AG04449 (cell line): ENCODE data around the gene CHRNB1.

ENCODE experiments used
- CTCF ChIA-PET: fragments of 350-600 bp; formaldehyde crosslinking; extraction: SDS; loops from one replicate; lab custom pipeline; 2021; ENCODE audit warnings: antibody characterized with exemption; lab: Yijun Ruan, JAX
- POLR2A ChIA-PET: fragments of 400-600, 350-600 bp; formaldehyde crosslinking; extraction: SDS; loops from one replicate; lab custom pipeline; 2020; ENCODE audit warnings: antibody characterized with exemption, inconsistent platforms; lab: Yijun Ruan, JAX
- DNase-seq: peaks from one replicate; pipeline ENCODE4 v3.0.0-alpha.2; 2010; ENCODE audit warnings: low read depth, low spot score
- H3K4me3 ChIP-seq: 2 replicates; pipeline ENCODE4 v1.5.1; 2011; ENCODE audit warnings: low read depth, mild to moderate bottlenecking, control low read depth, low read length
- CTCF ChIP-seq: IDR thresholded peaks from one replicate; pipeline ENCODE4 v1.5.1; 2011; ENCODE audit warnings: mild to moderate bottlenecking, moderate library complexity, low read length, control low read depth, inconsistent platforms; ENCODE audit not compliant: insufficient read depth; ENCODE audit errors: missing control alignments

The CHRNB1 gene

GRCh38 chr17:7491583-7491982, 46.7 kb downstream of the CHRNB1 start:
- H3K4me3 ChIP-seq, result no peak overlapping the region
- CTCF ChIA-PET, result interaction anchor here (1.4 to 1.9 kb wide), 3 partner anchors 23 to 196 kb away, joined by 3 to 7 read pairs (median 7); partner anchors contain the start of gene TP53
- no peak for DNase-seq
- POLR2A ChIA-PET, result no interaction called here
- no peak for TF ChIP-seq CTCF

DNA sequence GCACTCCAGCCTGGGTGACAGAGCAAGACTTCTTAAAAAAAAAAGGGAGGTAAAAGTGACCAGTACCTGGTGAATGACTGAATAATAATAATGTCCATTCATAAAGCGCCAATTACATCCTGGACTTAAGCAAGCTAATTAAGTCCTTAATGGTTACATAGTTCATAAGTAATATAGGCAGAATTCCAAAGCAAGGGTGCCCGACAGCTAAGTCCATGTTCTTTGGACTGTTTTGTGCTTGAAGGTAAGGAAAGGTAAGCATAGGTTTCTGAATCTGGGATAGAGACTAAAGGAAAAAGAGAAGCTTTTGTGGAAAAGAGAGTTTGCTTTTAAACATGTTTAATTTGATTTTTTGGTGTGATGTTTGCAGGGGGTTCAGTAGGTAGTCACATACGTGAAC, 49.1 kb downstream of the CHRNB1 start:
- TF ChIP-seq CTCF, result no peak
- no peak overlapping the region for H3K4me3 ChIP-seq
- CTCF ChIA-PET, result interaction anchor here (0.9 to 6.5 kb wide), 3 partner anchors 21 to 68 kb away, joined by 3 to 48 read pairs (median 3); partner anchors contain the start of gene SENP3
- POLR2A ChIA-PET, result no interaction called here
- DNase-seq, result no peak

DNA sequence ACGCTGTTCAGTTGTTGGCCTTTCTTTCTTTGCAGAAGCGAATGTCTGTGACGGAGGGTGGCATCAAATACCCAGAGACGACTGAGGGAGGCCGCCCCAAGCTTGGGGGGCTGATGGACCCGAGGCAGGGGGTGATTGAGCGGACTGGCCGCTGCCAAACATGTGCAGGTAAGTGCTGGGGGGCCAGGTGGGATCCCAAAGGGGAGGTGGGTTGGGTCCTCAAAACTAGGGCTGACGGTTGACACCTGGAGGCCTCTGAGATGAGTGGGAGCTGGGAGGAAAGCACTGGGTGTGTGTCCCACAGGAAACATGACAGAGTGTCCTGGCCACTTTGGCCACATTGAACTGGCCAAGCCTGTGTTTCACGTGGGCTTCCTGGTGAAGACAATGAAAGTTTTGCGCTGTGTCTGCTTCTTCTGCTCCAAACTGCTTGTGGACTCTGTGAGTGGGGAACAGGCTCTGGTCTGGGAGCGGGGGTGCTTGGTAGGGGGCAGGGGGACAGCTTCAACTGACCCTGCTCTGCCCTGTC, 51.1 kb downstream of the CHRNB1 start:
- TF ChIP-seq CTCF, result no peak
- DNase-seq, result no peak
- no peak overlapping the region for H3K4me3 ChIP-seq
- ChIA-PET POLR2A (no interaction called here), CTCF (interaction anchor here (0.7 to 6.5 kb wide), 4 partner anchors 12 to 65 kb away, joined by 3 to 48 read pairs (median 4); partner anchors contain the start of genes POLR2A and SENP3)

DNA sequence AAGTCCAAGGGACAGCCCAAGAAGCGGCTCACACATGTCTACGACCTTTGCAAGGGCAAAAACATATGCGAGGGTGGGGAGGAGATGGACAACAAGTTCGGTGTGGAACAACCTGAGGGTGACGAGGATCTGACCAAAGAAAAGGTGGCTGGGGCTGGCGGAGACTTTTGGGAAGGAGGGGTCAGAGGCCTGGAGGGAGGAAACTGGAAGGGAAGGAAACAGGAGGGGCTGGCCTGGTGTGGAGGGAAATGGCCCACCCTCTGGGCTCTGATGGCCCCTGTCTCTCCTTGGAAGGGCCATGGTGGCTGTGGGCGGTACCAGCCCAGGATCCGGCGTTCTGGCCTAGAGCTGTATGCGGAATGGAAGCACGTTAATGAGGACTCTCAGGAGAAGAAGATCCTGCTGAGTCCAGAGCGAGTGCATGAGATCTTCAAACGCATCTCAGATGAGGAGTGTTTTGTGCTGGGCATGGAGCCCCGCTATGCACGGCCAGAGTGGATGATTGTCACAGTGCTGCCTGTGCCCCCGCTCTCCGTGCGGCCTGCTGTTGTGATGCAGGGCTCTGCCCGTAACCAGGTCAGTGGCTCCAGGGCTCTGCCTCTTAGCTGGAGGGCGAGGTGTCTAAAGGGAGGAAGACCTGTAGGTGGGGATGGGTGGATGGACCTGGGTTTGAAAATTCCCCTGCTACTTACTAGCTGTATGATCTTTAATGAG, 51.8 kb downstream of the CHRNB1 start:
- CTCF ChIA-PET, result interaction anchor here (1.0 to 6.5 kb wide), 6 partner anchors 11 to 65 kb away, joined by 3 to 48 read pairs (median 4); partner anchors contain the start of gene SENP3
- TF ChIP-seq CTCF, result no peak
- POLR2A ChIA-PET, result no interaction called here
- no peak for DNase-seq
- no peak overlapping the region for H3K4me3 ChIP-seq

DNA sequence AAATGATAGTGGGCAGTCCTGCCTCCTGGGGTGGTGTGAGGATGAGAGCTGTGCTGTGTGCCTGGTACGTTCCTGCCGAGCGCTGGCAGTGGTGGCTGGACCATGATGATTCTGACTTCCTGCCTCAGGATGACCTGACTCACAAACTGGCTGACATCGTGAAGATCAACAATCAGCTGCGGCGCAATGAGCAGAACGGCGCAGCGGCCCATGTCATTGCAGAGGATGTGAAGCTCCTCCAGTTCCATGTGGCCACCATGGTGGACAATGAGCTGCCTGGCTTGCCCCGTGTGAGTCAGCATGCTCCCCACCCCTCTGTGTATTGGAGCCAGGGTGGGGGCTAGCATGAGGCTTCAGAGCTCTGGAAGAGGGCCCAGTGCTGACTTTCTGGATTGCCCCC, 52.4 kb downstream of the CHRNB1 start:
- no peak for DNase-seq
- TF ChIP-seq CTCF, result no peak
- H3K4me3 ChIP-seq, result no peak overlapping the region
- POLR2A ChIA-PET, result no interaction called here
- CTCF ChIA-PET, result interaction anchor here (1.1 to 6.5 kb wide), 4 partner anchors 12 to 63 kb away, joined by 3 to 48 read pairs (median 6); no protein-coding TSS in a partner anchor

- no peak overlapping the region for H3K4me3 ChIP-seq
- ChIA-PET POLR2A (no interaction called here), CTCF (interaction anchor here (1.1 to 6.5 kb wide), 4 partner anchors 12 to 63 kb away, joined by 3 to 48 read pairs (median 6); no protein-coding TSS in a partner anchor)
Observed at GRCh38 chr17:7497636-7498035, 52.8 kb downstream of the CHRNB1 start.

More at GRCh38 chr17:7497636-7498035, 52.8 kb downstream of the CHRNB1 start:
- DNase-seq, result no peak
- TF ChIP-seq CTCF, result no peak
